Measurements from ENCODE around the gene FRMPD4. TPM values are rescaled to one million over a fixed set of nuclear protein-coding genes. Genes with fewer than 3 reads are reported as not detected.

FRMPD4 gene
- total RNA-seq, 2 donors from 2014 or later, result not detected

- DNase-seq (ENCODE audit: low spot score in 2 of 2) (no peak), ATAC-seq (no peak)
- Mint-ChIP-seq H3K36me3 (no peaks in the 10 kb centered on the region), H3K9me3 (peaks cover 4 to 5% of the 10 kb centered on the region in 2 donors), H3K27ac (no peak overlapping the region)
Observed at GRCh38 chrX:12753366-12753765, 615.1 kb downstream of the FRMPD4 start.

GRCh38 chrX:12758291-12758690 is 620.0 kb downstream of the FRMPD4 start:
- no peak for ATAC-seq
- Mint-ChIP-seq H3K36me3 (no peaks in the 10 kb centered on the region), H3K27ac (no peak overlapping the region), H3K9me3 (no peaks in the 10 kb centered on the region)
- DNase-seq (ENCODE audit: low spot score in 2 of 2), result no peak

- no peak overlapping the region for H3K27ac Mint-ChIP-seq
- no peaks in the 10 kb centered on the region for H3K9me3 Mint-ChIP-seq
- no peak for DNase-seq (ENCODE audit: low spot score in 2 of 2)
- ATAC-seq, result no peak
- no peaks in the 10 kb centered on the region for H3K36me3 Mint-ChIP-seq
Observed at GRCh38 chrX:12767856-12768255, 629.6 kb downstream of the FRMPD4 start.

GRCh38 chrX:12768491-12768890 is 630.2 kb downstream of the FRMPD4 start:
- DNase-seq (ENCODE audit: low spot score in 2 of 2) (no peak), ATAC-seq (no peak)
- H3K9me3 Mint-ChIP-seq, result no peaks in the 10 kb centered on the region
- H3K27ac Mint-ChIP-seq, result no peak overlapping the region
- H3K36me3 Mint-ChIP-seq, result no peaks in the 10 kb centered on the region

GRCh38 chrX:12770440-12770839 is 632.2 kb downstream of the FRMPD4 start:
- no peak overlapping the region for H3K27ac Mint-ChIP-seq
- no peaks in the 10 kb centered on the region for H3K9me3 Mint-ChIP-seq
- no peaks in the 10 kb centered on the region for H3K36me3 Mint-ChIP-seq
- DNase-seq (ENCODE audit: low spot score in 2 of 2) (no peak), ATAC-seq (no peak)

- Mint-ChIP-seq H3K36me3 (no peaks in the 10 kb centered on the region), H3K27ac (no peak overlapping the region), H3K9me3 (no peaks in the 10 kb centered on the region)
- peak; percentile 58 to 72 for DNase-seq (ENCODE audit: low spot score in 2 of 2)
- ATAC-seq, result peak; percentile 100
Observed at GRCh38 chrX:12771445-12772069, 633.3 kb downstream of the FRMPD4 start.
